K562 (cell line): Measurements from ENCODE around the gene ACCSL. TPM values are rescaled to one million over a fixed set of nuclear protein-coding genes. Genes with fewer than 3 reads are reported as not detected.

Experiments
- BACH1 ChIP-seq: fragments of 200-800 bp; sonication (Bioruptor generic); IDR thresholded peaks from 2 replicates; pipeline ENCODE4 v1.6.1; 2016; ENCODE audit warnings: missing genetic modification characterization, missing compliant biosample characterization
- CBX8 ChIP-seq: fragments of 200-600 bp; sonication (generic); IDR thresholded peaks from 2 replicates; pipeline ENCODE4 v1.6.1; 2012; ENCODE audit warnings: borderline replicate concordance, mixed run types, low read depth, mild to moderate bottlenecking, moderate library complexity, mixed read lengths, low read length, control low read depth, inconsistent platforms; ENCODE audit not compliant: poor library complexity, severe bottlenecking; ENCODE audit errors: extremely low read depth
- EHMT2 ChIP-seq: fragments of 450-650 bp; IDR thresholded peaks from 2 replicates; pipeline ENCODE4 v1.6.1; 2018; ENCODE audit warnings: antibody characterized with exemption
- ELF2 ChIP-seq: fragments of 250-450 bp; sonication (Bioruptor Pico); IDR thresholded peaks from 2 replicates; pipeline ENCODE4 v1.5.0; 2021; ENCODE audit warnings: mild to moderate bottlenecking
- ETV1 ChIP-seq: fragments of 450-650 bp; conservative IDR thresholded peaks from 2 replicates; pipeline ENCODE4 v1.6.1; 2016; ENCODE audit warnings: missing genetic modification characterization, control low read depth, low read depth, missing compliant biosample characterization
- ETV6 ChIP-seq, 3 experiments: fragments of 150-350 bp in 1 of 3; sonication (generic) in 1 of 3; formaldehyde crosslinking in 1 of 3; IDR thresholded peaks; 2 replicates each; pipeline versions ENCODE4 v1.6.1 to v1.8.0; 2014 to 2022; ENCODE audit warnings: borderline replicate concordance in 2 of 3, low read depth in 2 of 3, antibody characterized with exemption in 1 of 3, low read length in 1 of 3, mild to moderate bottlenecking in 1 of 3, missing genetic modification reagents in 1 of 3
- FOXM1 ChIP-seq, 2 experiments: fragments of 450-650 bp in 1 of 2; sonication (generic) in 1 of 2; formaldehyde crosslinking in 1 of 2; IDR thresholded peaks; 2 replicates each; pipeline versions ENCODE4 v1.6.1 to v1.9.0; 2017 to 2022; ENCODE audit warnings: low read depth in 2 of 2, mild to moderate bottlenecking in 2 of 2, missing genetic modification reagents in 1 of 2, moderate library complexity in 1 of 2
- HNRNPLL ChIP-seq: fragments of 200-400 bp; formaldehyde crosslinking; IDR thresholded peaks from 2 replicates; pipeline ENCODE4 v1.6.1; 2017; ENCODE audit warnings: low read length, low read depth, mild to moderate bottlenecking; ENCODE audit not compliant: poor library complexity, severe bottlenecking
- KDM5B ChIP-seq: fragments of 200-600 bp; sonication (generic); IDR thresholded peaks from 2 replicates; pipeline ENCODE4 v1.6.1; 2012; ENCODE audit warnings: low read depth, mild to moderate bottlenecking, moderate library complexity, low read length, control low read depth, inconsistent platforms; ENCODE audit not compliant: insufficient replicate concordance
- MTA3 ChIP-seq: fragments of 450-650 bp; formaldehyde crosslinking; IDR thresholded peaks from 2 replicates; pipeline ENCODE4 v1.6.1; 2017; ENCODE audit warnings: mild to moderate bottlenecking, borderline replicate concordance
- PBX2 ChIP-seq, 2 experiments: IDR thresholded peaks in 1 of 2; conservative IDR thresholded peaks in 1 of 2; 2 replicates each; pipeline ENCODE4 v1.6.1; 2016; ENCODE audit warnings: low read depth in 2 of 2, mild to moderate bottlenecking in 1 of 2, missing compliant biosample characterization in 1 of 2, missing genetic modification characterization in 1 of 2, moderate library complexity in 1 of 2
- RBFOX2 ChIP-seq: fragments of 200-400 bp; formaldehyde crosslinking; IDR thresholded peaks from 2 replicates; pipeline ENCODE4 v1.6.1; 2017; ENCODE audit warnings: low read depth, mild to moderate bottlenecking, low read length, moderate library complexity
- RFX1 ChIP-seq: fragments of 450-650 bp; IDR thresholded peaks from 2 replicates; pipeline ENCODE4 v1.6.1; 2016; ENCODE audit warnings: mild to moderate bottlenecking, moderate library complexity
- STAT5B ChIP-seq: fragments of 250-450 bp; sonication (Bioruptor Pico); IDR thresholded peaks from 2 replicates; pipeline ENCODE4 v1.8.0; 2021; ENCODE audit warnings: mild to moderate bottlenecking, inconsistent platforms
- TARDBP ChIP-seq: fragments of 450-650 bp; IDR thresholded peaks from 2 replicates; pipeline ENCODE4 v1.6.1; 2016
- ZHX1 ChIP-seq: fragments of 150-350 bp; conservative IDR thresholded peaks from 2 replicates; pipeline ENCODE4 v1.6.1; 2014; ENCODE audit warnings: low read length
- ZNF121 ChIP-seq: sonication (generic); formaldehyde crosslinking; conservative IDR thresholded peaks from 2 replicates; pipeline ENCODE4 v1.8.0; 2022; ENCODE audit warnings: missing genetic modification reagents
- ZNF134 ChIP-seq: fragments of 250-450 bp; sonication (Bioruptor Pico); conservative IDR thresholded peaks from 2 replicates; pipeline ENCODE4 v1.4.0; 2020
- ZNF184 ChIP-seq: sonication (generic); formaldehyde crosslinking; IDR thresholded peaks from 2 replicates; pipeline ENCODE4 v1.5.0; 2020; ENCODE audit warnings: missing genetic modification reagents
- polyA plus RNA-seq, 8 experiments: library from polyadenylated mRNA; depleted of rRNA in 4 of 8; stranded (reverse) in 5 of 8; unstranded in 3 of 8; fragments of >200 nt; fragmentation: Nextera tagmentation in 2 of 8; fragmentation: Illumina TruSeq in 1 of 8; extraction: Ambion mirVana in 2 of 8; extraction: Trizol in 1 of 8; gene quantifications; 2 replicates each; pipeline versions ENCODE4 v1.2.1 to v1.2.3, GENCODE V29; 2011 to 2014; ENCODE audit warnings: inconsistent platforms in 1 of 8, missing spikeins in 1 of 8
- total RNA-seq, 7 experiments: library from RNA; depleted of rRNA in 6 of 7; stranded (reverse); fragments of >200 nt in 6 of 7; fragmentation: Illumina TruSeq in 2 of 7; extraction: Trizol in 2 of 7; gene quantifications; 2 replicates each; pipeline versions ENCODE4 v1.2.1 to v1.2.3, GENCODE V29; 2011 to 2021; ENCODE audit warnings: low replicate concordance in 1 of 7

ACCSL gene
- total and polyA plus RNA-seq, 9 of the 15 experiments (the other 6 are each of a cell fraction or from before 2014, with no cell fraction given) = not detected

- TF ChIP-seq CBX8 = no peak
- peak; percentile 55 for TF ChIP-seq KDM5B
- TF ChIP-seq EHMT2 = no peak
- no peak for TF ChIP-seq STAT5B (CRISPR knock-in tag)
- no peak for TF ChIP-seq HNRNPLL
- no peak for TF ChIP-seq RFX1
- no peak for TF ChIP-seq ZNF184 (CRISPR knock-in tag)
- no peak for TF ChIP-seq ETV1 (tag)
- TF ChIP-seq PBX2 (CRISPR knock-in tag; IDR thresholded peaks at IDR 0.05; ENCODE audit: low read depth) = no peak
- no peak for TF ChIP-seq PBX2 (tag; conservative IDR thresholded peaks at IDR 0.05; ENCODE audit: low read depth)
- TF ChIP-seq MTA3 = peak; percentile 74; the same call in 1 of the 2 replicates
- no peak for TF ChIP-seq FOXM1 (IDR thresholded peaks at IDR 0.05; ENCODE audit: low read depth)
- peak; percentile 68; the same call in 1 of the 2 replicates for TF ChIP-seq FOXM1 (CRISPR knock-in tag; IDR thresholded peaks at IDR 0.05; ENCODE audit: low read depth)
- TF ChIP-seq ZHX1 = no peak
- no peak for TF ChIP-seq ZNF121 (CRISPR knock-in tag)
- no peak for TF ChIP-seq ETV6 (IDR thresholded peaks at IDR 0.05; ENCODE audit: borderline replicate concordance in 1 of 2, low read depth in 2 of 2, low read length in 1 of 2)
- no peak for TF ChIP-seq ETV6 (CRISPR knock-in tag; IDR thresholded peaks at IDR 0.05; ENCODE audit: borderline replicate concordance)
- TF ChIP-seq ZNF134 (CRISPR knock-in tag) = no peak
- TF ChIP-seq BACH1 (tag) = no peak
- peak; percentile 72 for TF ChIP-seq RBFOX2
- TF ChIP-seq ELF2 = no peak; the same call in 1 of the 2 replicates
- TF ChIP-seq TARDBP = no peak
Observed at GRCh38 chr11:44095506-44096359, 48.0 kb downstream of the ACCSL start, which contains the start of gene EXT2 (continued).
